Stimulated activated naive CD8-positive, alpha-beta T cell treated with anti-CD3 and anti-CD28 coated beads, Interleukin-15, Interleukin-2, amounts not matched to agents 100 U/mL and 50 U/mL, for 24 hours (primary cell): Measurements from ENCODE around the gene IGSF9.
A peak's percentile ranks its signal among the peaks of the same experiment; 100 is the strongest.

Source experiments
- ATAC-seq: fragments of 150-1000 bp; cut with Tn5 transposase; one replicate; pipeline ENCODE4 v1.10.0; 2021
- DNase-seq: peaks from one replicate; pipeline ENCODE4 v3.0.0; 2021

The IGSF9 gene

GRCh38 chr1:159945483-159946241 is at the start of gene IGSF9:
TSS of gene IGSF9 (minus strand) at chr1:159945613. CDS start at chr1:159943454, 2,159 bp downstream.
- peak; percentile 93 for ATAC-seq
- peak; percentile 81 for DNase-seq

- ATAC-seq (no peak), DNase-seq (no peak)
Observed at GRCh38 chr1:159994896-159995295, 49.5 kb upstream of the IGSF9 start.

GRCh38 chr1:159993911-159994310 is 48.5 kb upstream of the IGSF9 start:
- DNase-seq: no peak
- ATAC-seq: no peak

GRCh38 chr1:159992161-159992560 is 46.7 kb upstream of the IGSF9 start:
- ATAC-seq (no peak), DNase-seq (no peak)

- DNase-seq: no peak
- ATAC-seq: no peak
Observed at GRCh38 chr1:159991513-159991912, 46.1 kb upstream of the IGSF9 start.

GRCh38 chr1:159990005-159990404 is 44.6 kb upstream of the IGSF9 start:
- DNase-seq: no peak
- ATAC-seq: no peak

GRCh38 chr1:159989581-159989980 is 44.2 kb upstream of the IGSF9 start:
- DNase-seq: no peak

GRCh38 chr1:159988006-159988405 is 42.6 kb upstream of the IGSF9 start:
- no peak for DNase-seq
- ATAC-seq: no peak

More at GRCh38 chr1:159989581-159989980, 44.2 kb upstream of the IGSF9 start:
- no peak for ATAC-seq

GRCh38 chr1:159987186-159987585 is 41.8 kb upstream of the IGSF9 start:
- ATAC-seq (no peak), DNase-seq (no peak)

GRCh38 chr1:159986531-159986930 is 41.1 kb upstream of the IGSF9 start:
- no peak for ATAC-seq
- no peak for DNase-seq

- DNase-seq (no peak), ATAC-seq (no peak)
Observed at GRCh38 chr1:159986093-159986492, 40.7 kb upstream of the IGSF9 start.

- ATAC-seq: no peak
- DNase-seq: no peak
Observed at GRCh38 chr1:159985473-159985872, 40.1 kb upstream of the IGSF9 start.

GRCh38 chr1:159983681-159984080 is 38.3 kb upstream of the IGSF9 start:
- no peak for DNase-seq
- no peak for ATAC-seq

- ATAC-seq: no peak
- DNase-seq: no peak
Observed at GRCh38 chr1:159982280-159982679, 36.9 kb upstream of the IGSF9 start.

- DNase-seq: no peak
- no peak for ATAC-seq
Observed at GRCh38 chr1:159981351-159982055, 36.1 kb upstream of the IGSF9 start.

GRCh38 chr1:159980786-159981185 is 35.4 kb upstream of the IGSF9 start:
- no peak for ATAC-seq
- no peak for DNase-seq

- DNase-seq: no peak
- no peak for ATAC-seq
Observed at GRCh38 chr1:159980076-159980475, 34.7 kb upstream of the IGSF9 start.

GRCh38 chr1:159979257-159979656 is 33.8 kb upstream of the IGSF9 start:
- DNase-seq (no peak), ATAC-seq (no peak)

GRCh38 chr1:159978107-159978398 is 32.6 kb upstream of the IGSF9 start:
- DNase-seq (no peak), ATAC-seq (no peak)

- ATAC-seq (no peak), DNase-seq (no peak)
Observed at GRCh38 chr1:159977364-159978106, 32.1 kb upstream of the IGSF9 start.

GRCh38 chr1:159974350-159974965 is 29.0 kb upstream of the IGSF9 start:
- DNase-seq: no peak
- no peak for ATAC-seq

- DNase-seq (no peak), ATAC-seq (no peak)
Observed at GRCh38 chr1:159973350-159973940, 28.0 kb upstream of the IGSF9 start.
